Adrenal gland (tissue), 5 donors: Measurements from ENCODE around the gene SMIM1.

ENCODE experiments used
- POLR2A ChIP-seq, 2 donors: fragments of 450-650 bp; IDR thresholded peaks; one replicate each; pipeline ENCODE4 v1.6.1; 2017; ENCODE audit warnings: antibody characterized with exemption in 2 of 2, mild to moderate bottlenecking in 2 of 2, moderate library complexity in 1 of 2
- TF ChIP-seq, protein P1 (sequence below), 6 experiments: fragments of 450-650 bp in 4 of 6; fragments of 200-600 bp in 2 of 6; sonication (generic) in 1 of 6; IDR thresholded peaks; 1 replicate in 5 of 6; 2 replicates in 1 of 6; pipeline versions ENCODE4 v1.5.1 to v1.8.0; 2016 to 2021; ENCODE audit warnings: antibody characterized with exemption in 6 of 6, mild to moderate bottlenecking in 2 of 6, moderate library complexity in 1 of 6
- donor health status: DM: no; HTN: no; CAD: no.

DNA sequence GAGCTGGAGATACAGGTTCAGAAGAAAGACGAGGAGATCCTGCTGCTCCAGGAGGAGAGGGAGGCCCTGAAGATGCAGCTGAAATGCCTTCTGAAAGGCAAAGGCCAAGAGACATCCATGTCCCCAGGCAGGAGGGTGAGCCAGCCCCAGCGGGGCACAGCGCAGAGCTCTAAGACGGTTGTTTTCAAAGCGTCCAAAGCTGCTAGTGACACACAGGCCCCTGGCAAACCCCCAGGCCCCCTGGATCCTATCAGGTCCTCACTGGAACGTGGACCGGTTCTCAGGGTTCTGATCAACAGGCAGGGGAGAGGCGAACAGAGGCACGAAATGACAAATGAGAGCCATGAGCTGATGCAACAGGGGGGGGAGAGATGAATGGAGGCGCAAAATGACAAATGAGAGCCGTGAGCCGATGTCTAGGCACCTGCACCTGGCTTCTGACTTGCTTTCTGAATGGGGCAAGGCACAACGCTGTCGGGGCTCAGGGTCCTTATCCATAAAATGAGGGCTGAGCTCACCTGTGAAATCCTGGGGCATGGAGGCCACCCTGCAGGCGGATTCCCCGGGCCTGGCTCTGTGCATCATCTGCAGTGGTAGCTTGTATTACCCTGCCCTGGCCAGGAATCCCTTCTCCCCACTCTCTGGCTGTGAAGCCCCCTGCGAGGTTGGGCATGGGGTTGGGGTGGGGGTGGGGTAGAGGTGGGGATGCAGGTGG lies 11.1 kb upstream of the SMIM1 start:
- TF ChIP-seq, protein P1, sequence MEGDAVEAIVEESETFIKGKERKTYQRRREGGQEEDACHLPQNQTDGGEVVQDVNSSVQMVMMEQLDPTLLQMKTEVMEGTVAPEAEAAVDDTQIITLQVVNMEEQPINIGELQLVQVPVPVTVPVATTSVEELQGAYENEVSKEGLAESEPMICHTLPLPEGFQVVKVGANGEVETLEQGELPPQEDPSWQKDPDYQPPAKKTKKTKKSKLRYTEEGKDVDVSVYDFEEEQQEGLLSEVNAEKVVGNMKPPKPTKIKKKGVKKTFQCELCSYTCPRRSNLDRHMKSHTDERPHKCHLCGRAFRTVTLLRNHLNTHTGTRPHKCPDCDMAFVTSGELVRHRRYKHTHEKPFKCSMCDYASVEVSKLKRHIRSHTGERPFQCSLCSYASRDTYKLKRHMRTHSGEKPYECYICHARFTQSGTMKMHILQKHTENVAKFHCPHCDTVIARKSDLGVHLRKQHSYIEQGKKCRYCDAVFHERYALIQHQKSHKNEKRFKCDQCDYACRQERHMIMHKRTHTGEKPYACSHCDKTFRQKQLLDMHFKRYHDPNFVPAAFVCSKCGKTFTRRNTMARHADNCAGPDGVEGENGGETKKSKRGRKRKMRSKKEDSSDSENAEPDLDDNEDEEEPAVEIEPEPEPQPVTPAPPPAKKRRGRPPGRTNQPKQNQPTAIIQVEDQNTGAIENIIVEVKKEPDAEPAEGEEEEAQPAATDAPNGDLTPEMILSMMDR (IDR thresholded peaks at IDR 0.05), result no peak
- no peak for TF ChIP-seq POLR2A (IDR thresholded peaks at IDR 0.05)
